RWPE2 (cell line): ENCODE results near the gene CDC42EP2.

Source experiments
- ATAC-seq: fragments of 200-7000 bp; cut with Tn5 transposase; 3 replicates; pipeline ENCODE4 v1.9.1; 2021; ENCODE audit warnings: low read depth
- DNase-seq: peaks from one replicate; pipeline ENCODE4 v3.0.0-alpha.2; 2020; ENCODE audit warnings: low spot score
- H3K27ac ChIP-seq: fragments of 450-650 bp; 2 replicates; pipeline ENCODE4 v1.5.1; 2017; ENCODE audit warnings: mild to moderate bottlenecking; ENCODE audit not compliant: poor library complexity, severe bottlenecking
- H3K27me3 ChIP-seq: fragments of 250-450 bp; sonication (Bioruptor Pico); 2 replicates; pipeline ENCODE4 v1.5.1; 2021; ENCODE audit warnings: mild to moderate bottlenecking, moderate library complexity; ENCODE audit not compliant: insufficient read depth, poor library complexity, severe bottlenecking
- H3K36me3 ChIP-seq: fragments of 250-450 bp; sonication (Bioruptor Pico); 2 replicates; pipeline ENCODE4 v1.5.1; 2020; ENCODE audit warnings: low read depth, mild to moderate bottlenecking, moderate library complexity
- H3K4me1 ChIP-seq: fragments of 250-450 bp; sonication (Bioruptor Pico); 2 replicates; pipeline ENCODE4 v1.5.1; 2021; ENCODE audit warnings: mild to moderate bottlenecking, moderate library complexity; ENCODE audit not compliant: insufficient read depth, poor library complexity, severe bottlenecking
- H3K4me3 ChIP-seq: fragments of 250-450 bp; sonication (Bioruptor Pico); 2 replicates; pipeline ENCODE4 v1.5.1; 2021; ENCODE audit warnings: mild to moderate bottlenecking, moderate library complexity; ENCODE audit not compliant: severe bottlenecking
- H3K9me3 ChIP-seq: fragments of 250-450 bp; sonication (Bioruptor Pico); 2 replicates; pipeline ENCODE4 v1.5.1; 2021; ENCODE audit warnings: mild to moderate bottlenecking, moderate library complexity; ENCODE audit not compliant: severe bottlenecking
- TF ChIP-seq, protein P1 (sequence below): fragments of 450-650 bp; IDR thresholded peaks from one replicate; pipeline ENCODE4 v1.5.1; 2017; ENCODE audit warnings: mild to moderate bottlenecking, moderate library complexity; ENCODE audit not compliant: poor library complexity, severe bottlenecking

Gene CDC42EP2

DNA sequence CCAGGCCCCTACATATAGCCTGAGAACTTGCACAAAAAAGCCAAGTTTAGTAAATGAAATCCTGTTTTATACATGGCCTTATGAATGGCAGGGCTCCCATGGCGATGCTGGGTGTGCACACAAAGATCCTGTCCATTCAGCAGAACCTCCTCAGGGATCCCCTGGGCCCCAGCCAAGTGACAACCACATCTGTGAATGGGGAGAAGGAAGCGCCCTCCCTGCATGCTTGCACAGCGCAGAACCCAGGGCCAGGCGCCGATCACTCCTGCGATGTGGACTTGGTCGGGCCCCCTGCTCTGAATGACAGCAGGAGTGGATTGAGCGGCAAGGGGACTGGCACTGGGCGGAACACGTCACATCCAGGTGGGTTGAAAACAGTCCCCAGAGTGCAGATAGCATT lies 4.5 kb upstream of the CDC42EP2 start:
- TF ChIP-seq, protein P1, sequence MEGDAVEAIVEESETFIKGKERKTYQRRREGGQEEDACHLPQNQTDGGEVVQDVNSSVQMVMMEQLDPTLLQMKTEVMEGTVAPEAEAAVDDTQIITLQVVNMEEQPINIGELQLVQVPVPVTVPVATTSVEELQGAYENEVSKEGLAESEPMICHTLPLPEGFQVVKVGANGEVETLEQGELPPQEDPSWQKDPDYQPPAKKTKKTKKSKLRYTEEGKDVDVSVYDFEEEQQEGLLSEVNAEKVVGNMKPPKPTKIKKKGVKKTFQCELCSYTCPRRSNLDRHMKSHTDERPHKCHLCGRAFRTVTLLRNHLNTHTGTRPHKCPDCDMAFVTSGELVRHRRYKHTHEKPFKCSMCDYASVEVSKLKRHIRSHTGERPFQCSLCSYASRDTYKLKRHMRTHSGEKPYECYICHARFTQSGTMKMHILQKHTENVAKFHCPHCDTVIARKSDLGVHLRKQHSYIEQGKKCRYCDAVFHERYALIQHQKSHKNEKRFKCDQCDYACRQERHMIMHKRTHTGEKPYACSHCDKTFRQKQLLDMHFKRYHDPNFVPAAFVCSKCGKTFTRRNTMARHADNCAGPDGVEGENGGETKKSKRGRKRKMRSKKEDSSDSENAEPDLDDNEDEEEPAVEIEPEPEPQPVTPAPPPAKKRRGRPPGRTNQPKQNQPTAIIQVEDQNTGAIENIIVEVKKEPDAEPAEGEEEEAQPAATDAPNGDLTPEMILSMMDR = no peak
- no peaks in the 10 kb centered on the region for H3K27me3 ChIP-seq
- no peak for ATAC-seq
- H3K4me1 ChIP-seq = peaks cover 25% of the 10 kb centered on the region
- no peak for DNase-seq
- H3K9me3 ChIP-seq = no peaks in the 10 kb centered on the region
- H3K36me3 ChIP-seq = no peaks in the 10 kb centered on the region
- no peak overlapping the region for H3K4me3 ChIP-seq
- no peak overlapping the region for H3K27ac ChIP-seq

DNA sequence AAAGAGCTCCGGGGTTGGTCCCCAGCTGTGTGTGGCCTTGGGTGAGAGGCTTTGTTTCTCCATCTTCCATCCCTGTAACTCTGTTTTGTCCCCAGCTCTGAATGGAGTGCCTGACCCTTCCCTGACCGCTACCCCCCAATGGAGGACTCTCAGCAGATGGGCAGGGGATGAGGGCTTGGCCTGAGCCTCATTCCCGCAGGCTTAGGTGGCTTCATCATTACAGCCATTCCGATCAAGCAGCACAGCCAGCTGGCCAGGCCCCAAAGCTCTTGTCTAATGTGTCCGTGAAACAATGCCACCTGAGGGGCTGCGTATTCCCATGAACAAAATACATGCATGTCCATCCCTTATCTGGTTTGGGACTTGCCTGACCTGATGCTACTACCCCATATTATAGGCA lies 3.9 kb upstream of the CDC42EP2 start:
- H3K27ac ChIP-seq = no peak overlapping the region

DNA sequence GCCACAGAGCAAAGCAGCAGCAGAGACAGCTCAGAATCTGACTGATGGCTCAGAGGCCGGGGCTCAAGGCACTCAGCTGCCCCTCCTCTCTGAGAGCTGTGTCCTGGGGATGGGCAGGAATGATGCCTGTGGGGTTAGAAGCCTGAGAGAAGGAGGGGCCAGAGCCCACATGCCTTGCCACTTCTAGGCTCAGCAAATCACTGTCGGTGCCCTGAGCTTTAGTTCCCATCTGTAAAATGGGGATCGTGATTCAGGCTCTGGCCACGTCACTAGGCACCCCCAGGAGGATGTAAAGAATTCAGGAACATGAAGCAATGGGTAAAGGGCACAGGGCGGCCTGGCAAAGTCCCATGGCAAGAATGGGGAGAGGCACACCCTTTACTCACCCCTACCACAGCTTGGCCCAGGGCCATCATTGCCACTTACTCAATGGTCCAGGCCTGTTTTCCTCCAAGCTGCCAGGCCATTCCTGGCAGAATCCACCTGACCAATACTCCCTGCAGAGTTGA lies 3.4 kb upstream of the CDC42EP2 start:
- Histone ChIP-seq H3K36me3 (no peaks in the 10 kb centered on the region), H3K4me1 (peaks cover 26% of the 10 kb centered on the region)

More for the DNA sequence above, 3.9 kb upstream of the CDC42EP2 start:
- no peaks in the 10 kb centered on the region for H3K9me3 ChIP-seq
- H3K36me3 ChIP-seq = no peaks in the 10 kb centered on the region
- H3K4me3 ChIP-seq = no peak overlapping the region
- DNase-seq (no peak), ATAC-seq (no peak)
- H3K4me1 ChIP-seq = peaks cover 25% of the 10 kb centered on the region
- H3K27me3 ChIP-seq = no peaks in the 10 kb centered on the region
- TF ChIP-seq, protein P1 = no peak

DNA sequence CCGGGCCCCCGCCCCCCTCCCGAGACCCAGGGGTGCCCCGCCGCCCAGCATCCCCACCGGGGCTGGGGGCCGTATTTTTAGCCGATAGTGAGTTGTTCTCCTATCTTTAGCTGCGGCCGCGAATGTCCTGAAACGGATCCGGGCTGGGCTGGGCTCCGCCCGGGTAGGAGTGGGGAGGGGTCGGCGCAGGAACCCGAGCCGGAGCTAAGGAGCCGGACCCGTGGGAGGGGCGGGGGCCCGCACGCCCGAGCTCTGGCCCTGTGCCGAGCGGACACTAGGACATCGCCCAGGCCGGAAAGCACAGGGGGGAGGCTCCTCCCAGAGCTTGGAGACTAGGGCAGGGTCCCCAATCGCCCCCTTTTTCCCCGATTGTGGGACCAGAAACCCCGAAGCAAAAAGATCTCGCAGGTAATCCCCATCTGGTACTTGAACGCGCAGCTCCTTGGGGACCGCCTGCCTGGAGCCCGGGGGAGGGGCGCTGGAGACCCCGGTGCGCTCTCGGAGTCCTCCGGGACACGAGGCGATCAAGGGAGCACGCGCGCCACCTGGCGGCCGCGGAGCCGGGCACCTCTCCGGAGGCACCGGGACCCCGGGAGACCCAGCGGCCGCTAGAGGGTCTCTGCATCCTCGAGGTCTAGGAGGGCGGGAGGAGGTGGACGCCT lies 669 bp downstream of the CDC42EP2 start:
- H3K27me3 ChIP-seq = no peaks in the 10 kb centered on the region
- peak overlapping the region; percentile 79 for H3K4me3 ChIP-seq
- peaks cover 8% of the 10 kb centered on the region for H3K36me3 ChIP-seq
- ATAC-seq (peak; percentile 28), DNase-seq (no peak)
- peak overlapping the region; percentile 93 for H3K27ac ChIP-seq
- TF ChIP-seq, protein P1 = peak; percentile 98
- H3K4me1 ChIP-seq = peaks cover 33% of the 10 kb centered on the region
- no peaks in the 10 kb centered on the region for H3K9me3 ChIP-seq

More for the DNA sequence above, 3.4 kb upstream of the CDC42EP2 start:
- Histone ChIP-seq H3K9me3 (no peaks in the 10 kb centered on the region), H3K4me3 (no peak overlapping the region), H3K27ac (no peak overlapping the region), H3K27me3 (no peaks in the 10 kb centered on the region)
- peak; percentile 7; the same call in 2 of the 3 replicates for ATAC-seq
- DNase-seq = no peak
- TF ChIP-seq, protein P1 = no peak

DNA sequence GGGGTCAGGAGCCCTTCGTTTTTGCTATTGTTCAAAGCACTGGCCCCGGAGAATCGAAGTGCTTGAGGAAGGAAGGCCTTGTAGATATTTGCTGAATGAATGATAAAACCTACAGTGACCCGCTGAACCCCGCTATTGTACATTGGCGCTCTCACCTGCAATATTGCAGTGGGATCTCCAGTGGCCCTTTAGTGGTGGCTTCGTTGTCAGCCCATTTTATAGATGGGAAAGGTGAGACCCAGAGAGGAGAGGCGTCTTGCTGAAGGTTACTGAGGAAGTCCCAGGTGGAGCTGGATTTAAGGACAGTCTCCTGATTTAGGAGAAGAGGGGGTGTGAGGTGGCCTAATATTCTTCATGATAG lies 1.2 kb downstream of the CDC42EP2 start:
- peak overlapping the region; percentile 79 for H3K4me3 ChIP-seq
- H3K27ac ChIP-seq = peak overlapping the region; percentile 93
- H3K27me3 ChIP-seq = no peaks in the 10 kb centered on the region
- no peaks in the 10 kb centered on the region for H3K9me3 ChIP-seq
- H3K4me1 ChIP-seq = peaks cover 33% of the 10 kb centered on the region
- H3K36me3 ChIP-seq = peaks cover 13% of the 10 kb centered on the region
- TF ChIP-seq, protein P1 = peak; percentile 86
- no peak for ATAC-seq
- no peak for DNase-seq
